GM06990 (cell line): ENCODE measurements around the gene APOM.

Experiments used
- DNase-seq: peaks from one replicate; pipeline ENCODE4 v3.0.0-alpha.2; 2011; ENCODE audit not compliant: insufficient read length; ENCODE audit errors: extremely low read depth
- H3K27me3 ChIP-seq: replicated peaks from 2 replicates; pipeline ENCODE4 v1.6.0; 2011; ENCODE audit warnings: low read length; ENCODE audit not compliant: control insufficient read depth, insufficient read depth
- H3K36me3 ChIP-seq: 2 replicates; pipeline ENCODE4 v1.5.1; 2011; ENCODE audit warnings: low read length; ENCODE audit not compliant: control insufficient read depth, insufficient read depth
- H3K4me3 ChIP-seq: replicated peaks from 2 replicates; pipeline ENCODE4 v1.5.1; 2011; ENCODE audit warnings: low read depth, mild to moderate bottlenecking, control low read depth, low read length
- TF ChIP-seq, protein P1 (sequence below): IDR thresholded peaks from 2 replicates; pipeline ENCODE4 v1.5.1; 2011; ENCODE audit warnings: low read length, control low read depth, mild to moderate bottlenecking, inconsistent platforms; ENCODE audit not compliant: insufficient read depth, poor library complexity, severe bottlenecking

Gene APOM

DNA sequence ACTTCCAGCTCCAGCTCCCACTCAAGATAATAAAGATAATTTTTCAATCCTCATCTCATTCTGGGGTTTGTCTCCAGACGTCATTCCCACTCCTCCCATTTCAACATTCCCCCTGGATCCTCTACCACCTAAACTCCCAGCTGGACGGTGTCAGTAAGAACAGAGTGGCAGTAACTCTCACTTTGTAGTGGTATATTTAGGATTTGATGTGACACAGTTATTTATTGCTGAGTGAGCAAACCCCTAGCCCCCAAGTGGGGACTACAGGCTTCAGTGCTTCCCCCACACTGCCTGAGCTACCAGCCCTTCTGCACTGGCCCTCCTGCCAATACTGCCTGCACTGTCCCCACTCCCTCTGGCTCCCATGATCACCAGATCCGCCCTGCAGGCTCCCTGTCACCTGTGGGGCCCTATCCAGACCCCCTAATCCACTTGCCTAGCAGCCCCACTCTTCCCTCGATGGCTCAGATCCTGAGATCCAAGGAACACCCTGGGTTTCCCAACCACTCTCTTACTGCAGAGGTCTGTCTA is 2.5 kb downstream of the APOM start:
- TF ChIP-seq, protein P1, sequence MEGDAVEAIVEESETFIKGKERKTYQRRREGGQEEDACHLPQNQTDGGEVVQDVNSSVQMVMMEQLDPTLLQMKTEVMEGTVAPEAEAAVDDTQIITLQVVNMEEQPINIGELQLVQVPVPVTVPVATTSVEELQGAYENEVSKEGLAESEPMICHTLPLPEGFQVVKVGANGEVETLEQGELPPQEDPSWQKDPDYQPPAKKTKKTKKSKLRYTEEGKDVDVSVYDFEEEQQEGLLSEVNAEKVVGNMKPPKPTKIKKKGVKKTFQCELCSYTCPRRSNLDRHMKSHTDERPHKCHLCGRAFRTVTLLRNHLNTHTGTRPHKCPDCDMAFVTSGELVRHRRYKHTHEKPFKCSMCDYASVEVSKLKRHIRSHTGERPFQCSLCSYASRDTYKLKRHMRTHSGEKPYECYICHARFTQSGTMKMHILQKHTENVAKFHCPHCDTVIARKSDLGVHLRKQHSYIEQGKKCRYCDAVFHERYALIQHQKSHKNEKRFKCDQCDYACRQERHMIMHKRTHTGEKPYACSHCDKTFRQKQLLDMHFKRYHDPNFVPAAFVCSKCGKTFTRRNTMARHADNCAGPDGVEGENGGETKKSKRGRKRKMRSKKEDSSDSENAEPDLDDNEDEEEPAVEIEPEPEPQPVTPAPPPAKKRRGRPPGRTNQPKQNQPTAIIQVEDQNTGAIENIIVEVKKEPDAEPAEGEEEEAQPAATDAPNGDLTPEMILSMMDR, result no peak
- no peak for DNase-seq
- peaks cover 11% of the 10 kb centered on the region for H3K36me3 ChIP-seq
- peak overlapping the region; percentile 11 for H3K4me3 ChIP-seq
- no peaks in the 10 kb centered on the region for H3K27me3 ChIP-seq

DNA sequence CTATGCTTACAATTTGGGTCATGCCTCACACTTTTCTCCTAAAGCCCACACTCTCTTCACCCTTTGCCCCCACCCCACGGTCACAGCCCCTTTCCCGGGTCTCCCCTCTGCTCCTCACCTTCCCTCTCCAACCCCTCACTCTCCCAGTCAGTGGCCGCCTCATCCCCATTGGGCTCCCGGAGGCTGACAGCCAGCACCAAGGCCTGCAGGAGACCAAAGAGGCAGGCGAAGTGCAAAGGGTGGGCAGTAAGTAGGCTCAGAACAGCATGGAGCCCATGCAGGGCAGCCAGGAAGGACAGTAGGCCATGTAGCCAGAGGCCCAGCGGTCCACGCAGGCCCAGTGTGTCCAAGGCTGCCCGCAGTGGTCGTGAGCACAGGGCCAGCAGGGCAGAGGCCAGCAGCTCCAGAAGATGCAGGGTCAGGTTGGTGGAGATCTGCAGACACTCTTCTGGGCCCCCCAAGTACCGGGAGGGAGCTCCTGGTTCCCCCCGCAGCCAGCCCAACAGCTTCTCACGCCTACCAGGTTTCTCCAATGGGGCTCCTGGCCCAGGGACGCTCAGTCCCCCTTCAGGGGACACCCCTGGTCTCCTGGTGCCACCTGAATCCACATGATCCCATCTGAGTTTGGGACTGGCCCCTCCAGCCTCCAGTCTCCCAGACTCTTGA is 3.4 kb downstream of the APOM start:
- H3K4me3 ChIP-seq, result peak overlapping the region; percentile 92
- H3K36me3 ChIP-seq, result peaks cover 11% of the 10 kb centered on the region
- no peaks in the 10 kb centered on the region for H3K27me3 ChIP-seq
- TF ChIP-seq, protein P1, result no peak
- no peak for DNase-seq

DNA sequence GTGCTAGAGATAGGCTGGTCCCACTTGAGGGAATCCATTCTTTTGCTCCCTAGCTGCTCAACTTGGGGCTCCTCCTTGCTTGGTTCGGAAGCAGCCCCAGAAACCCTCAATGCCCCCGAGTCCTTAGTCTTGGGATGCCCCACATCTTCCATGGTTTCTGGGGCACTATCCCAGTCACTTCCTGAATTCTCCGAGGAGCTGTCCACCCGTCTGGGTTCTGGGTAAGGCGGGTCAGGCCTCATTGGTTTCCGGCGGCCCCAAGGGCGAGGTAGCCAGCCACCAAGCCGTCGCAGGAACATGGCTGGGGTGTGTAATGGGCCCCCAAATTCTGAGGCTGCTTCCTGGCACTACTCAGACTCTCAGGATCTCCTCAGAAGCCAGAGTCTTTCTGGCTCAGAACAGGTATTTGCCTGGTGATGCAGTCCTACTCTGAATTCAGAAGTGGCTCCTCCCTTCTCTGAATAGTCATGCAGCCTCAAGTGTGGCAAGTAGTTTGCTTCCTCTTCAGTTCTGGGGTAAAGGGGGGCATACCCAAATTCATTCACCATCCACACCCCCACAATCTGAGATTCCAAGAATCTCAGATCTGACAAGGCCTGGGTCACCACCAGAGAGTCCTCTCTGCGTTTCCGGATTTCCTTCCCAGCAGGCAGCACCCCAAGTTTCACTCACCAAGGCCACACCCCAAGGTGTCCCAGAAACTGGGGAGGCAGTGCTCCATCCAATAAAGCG is 4.1 kb downstream of the APOM start:
- Histone ChIP-seq H3K4me3 (peak overlapping the region; percentile 92), H3K27me3 (no peaks in the 10 kb centered on the region), H3K36me3 (peaks cover 11% of the 10 kb centered on the region)
- TF ChIP-seq, protein P1, result no peak
- DNase-seq, result no peak

DNA sequence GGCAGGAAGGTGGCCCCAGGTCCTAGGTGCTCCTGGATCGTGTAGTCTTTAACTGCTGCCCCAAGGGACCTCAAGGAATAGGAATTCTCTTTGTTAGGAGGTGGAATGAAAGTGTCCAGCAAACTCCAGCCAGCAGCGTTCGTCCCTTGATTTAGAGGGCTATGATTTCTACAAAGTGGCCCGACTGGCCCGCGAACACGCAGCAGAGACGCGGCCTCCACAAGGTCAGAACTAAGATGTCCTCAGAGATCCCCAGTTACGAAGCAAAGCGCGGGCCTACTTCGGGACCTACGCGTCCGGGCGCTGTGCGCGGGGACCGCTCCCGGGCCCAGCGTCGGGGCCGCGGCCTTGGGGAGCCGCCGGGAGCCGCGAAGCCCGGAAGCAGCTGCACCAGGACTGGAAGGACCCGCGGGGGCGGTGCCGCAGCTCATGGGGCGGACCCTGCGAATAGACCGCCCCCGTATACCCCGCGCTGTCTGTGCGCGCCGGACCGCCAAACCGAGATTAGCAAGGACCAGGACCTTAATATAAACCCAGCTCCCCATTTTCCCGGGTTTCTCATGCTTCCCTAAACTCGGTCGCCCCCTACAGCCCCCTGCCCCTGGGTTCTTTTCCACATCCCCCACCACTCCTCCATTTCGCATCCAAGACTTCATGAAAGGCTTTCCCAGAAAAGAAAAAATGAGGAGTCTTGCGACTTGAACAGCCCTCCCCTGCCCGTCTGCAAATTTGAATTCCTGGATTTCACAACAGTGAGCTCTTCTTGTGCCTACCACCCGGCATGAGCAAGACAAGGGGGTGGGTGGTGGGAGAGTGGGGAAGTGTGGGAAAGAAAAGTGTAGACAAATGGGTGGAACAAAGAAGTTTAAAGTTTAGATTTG is 4.9 kb downstream of the APOM start, which contains the start of gene C6orf47:
Gene C6orf47, minus strand, starts transcription at position 398 of the 881 bp plus-strand sequence. CDS start 831 bp downstream, outside the sequence.
- peak within 1 kb of the TSS; percentile 92 for H3K4me3 ChIP-seq
- H3K36me3 ChIP-seq, result peaks cover 11% of the 10 kb centered on the region
- peak; percentile 88 for DNase-seq
- TF ChIP-seq, protein P1, result no peak
- no peaks in the 10 kb centered on the region for H3K27me3 ChIP-seq

DNA sequence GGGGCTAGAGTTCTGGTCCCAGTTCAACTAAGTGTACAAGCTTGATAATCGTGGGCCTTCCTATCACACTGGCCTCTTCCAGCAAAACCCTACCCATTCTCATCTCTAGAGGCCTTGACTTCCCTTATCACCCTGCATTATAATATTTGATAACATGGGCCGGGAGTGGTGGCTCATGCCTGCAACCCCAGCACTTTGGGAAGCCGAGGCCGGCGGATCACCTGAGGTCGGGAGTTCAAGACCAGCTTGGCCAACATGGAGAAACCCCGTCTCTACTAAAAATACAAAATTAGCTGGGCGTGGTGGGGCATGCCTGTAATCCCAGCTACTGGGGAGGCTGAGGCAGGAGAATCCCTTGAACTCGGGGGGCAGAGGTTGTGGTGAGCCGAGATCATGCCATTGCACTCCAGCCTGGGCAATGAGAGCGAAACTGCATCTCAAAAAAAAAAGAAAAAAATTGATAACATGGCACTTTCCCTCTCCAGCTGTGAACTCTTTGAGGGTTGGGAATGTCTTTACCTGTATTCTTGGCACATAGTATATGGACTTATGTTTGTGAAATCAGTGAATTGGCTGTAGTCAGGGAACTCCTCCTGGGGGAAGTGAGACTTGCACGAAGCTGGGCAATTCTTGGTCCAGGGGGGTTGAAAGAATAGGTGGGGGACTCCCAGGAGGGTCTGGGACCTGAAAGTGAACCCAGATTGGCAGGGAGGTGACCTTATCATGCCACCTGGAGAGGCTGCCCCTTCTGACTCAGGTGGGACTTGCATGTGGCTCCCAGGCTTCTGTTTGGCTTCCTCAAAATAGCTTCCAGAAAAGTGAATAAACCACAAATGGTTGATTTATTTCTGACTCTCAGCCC is 5.8 kb downstream of the APOM start:
- peak overlapping the region; percentile 92 for H3K4me3 ChIP-seq

More for the DNA sequence above, 5.8 kb downstream of the APOM start:
- H3K36me3 ChIP-seq, result peaks cover 11% of the 10 kb centered on the region
- no peaks in the 10 kb centered on the region for H3K27me3 ChIP-seq
- DNase-seq, result no peak
- TF ChIP-seq, protein P1, result no peak
